Hematopoietic multipotent progenitor cell (in vitro differentiated cells): ENCODE measurements around the gene SLC25A30. TPM values are rescaled to one million over a fixed set of nuclear protein-coding genes. Genes with fewer than 3 reads are reported as not detected.
"Not testable (repeated sequence)": the region's sequence is repeated elsewhere in the genome, so short reads cannot be mapped to it uniquely, and the experiment has no call there.

Source experiments
- DNase-seq, 3 donors: peaks; one replicate each; pipeline ENCODE4 v3.0.0-alpha.2; 2011 to 2015; ENCODE audit warnings: low read depth in 2 of 3, low spot score in 2 of 3
- total RNA-seq: library from RNA; depleted of rRNA; stranded (reverse); fragments of >200 nt; gene quantifications from one replicate; pipeline ENCODE4 v1.2.3, GENCODE V29; 2012

SLC25A30 gene
- total RNA-seq, 1 donor = 26.1 TPM

DNA sequence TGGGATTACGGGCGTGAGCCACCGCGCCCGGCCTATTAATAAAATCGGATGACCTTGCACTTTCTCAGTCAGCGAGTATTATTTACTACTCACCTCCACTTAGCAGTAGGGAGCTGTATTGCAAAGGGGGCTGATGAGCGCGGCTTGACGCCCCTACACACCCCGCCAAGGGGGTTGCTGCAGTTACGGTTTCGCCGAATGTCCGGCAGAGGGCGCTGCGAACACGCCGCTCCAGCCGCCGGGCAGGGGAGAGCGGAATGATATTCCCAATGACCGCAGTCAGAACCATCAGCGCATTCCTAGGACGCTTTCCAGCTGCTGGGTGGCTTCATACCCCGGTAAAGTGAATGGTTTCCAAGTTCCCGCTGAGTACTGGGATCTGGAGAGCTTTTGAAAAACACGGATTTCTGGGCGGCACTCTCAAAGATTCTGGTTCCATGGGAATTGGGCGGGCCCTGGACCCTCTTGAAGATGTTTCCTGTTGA, 47.2 kb downstream of the SLC25A30 start:
- DNase-seq = peak; percentile 24 to 59 (median 54)

DNA sequence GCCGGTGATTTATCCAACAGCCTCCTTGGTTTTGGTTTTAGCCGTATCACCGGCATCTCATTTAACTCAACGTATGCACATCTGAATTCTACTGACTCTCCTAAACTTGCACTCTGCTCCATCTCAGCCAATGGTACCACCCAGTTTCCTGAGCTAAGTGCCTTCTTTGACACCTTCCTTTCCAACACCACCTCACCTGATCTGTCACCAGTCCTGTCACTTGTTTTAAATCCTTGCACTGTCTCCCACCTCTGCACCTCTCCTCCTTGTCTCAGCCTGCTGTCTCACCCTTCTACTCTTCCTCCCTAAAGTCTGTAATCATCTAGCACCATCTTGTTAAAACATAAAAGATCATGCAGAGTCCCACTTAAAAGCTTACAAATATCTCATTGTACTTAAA, 49.1 kb downstream of the SLC25A30 start:
- DNase-seq = no peak

DNA sequence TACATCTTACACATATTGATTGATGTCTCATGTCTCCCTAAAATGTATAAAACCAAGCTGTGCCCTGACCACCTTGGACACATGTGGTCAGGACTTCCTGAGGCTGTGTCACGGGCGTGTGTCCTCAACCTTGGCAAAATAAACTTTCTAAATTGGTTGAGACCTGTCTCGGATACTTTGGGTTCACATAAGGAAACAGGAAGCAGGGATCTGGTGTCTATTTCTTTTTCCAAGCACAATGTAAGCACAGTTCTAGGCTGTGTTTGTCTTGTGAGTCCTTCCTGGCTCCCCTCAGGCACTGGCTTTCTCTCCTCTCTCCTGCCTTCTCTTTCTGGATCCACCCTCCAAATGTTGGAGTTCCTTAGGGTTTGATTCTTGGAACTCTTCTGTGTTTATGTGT, 49.6 kb downstream of the SLC25A30 start:
- DNase-seq = no peak

- no peak for DNase-seq
Observed at GRCh38 chr13:45368005-45368404, 50.2 kb downstream of the SLC25A30 start.

DNA sequence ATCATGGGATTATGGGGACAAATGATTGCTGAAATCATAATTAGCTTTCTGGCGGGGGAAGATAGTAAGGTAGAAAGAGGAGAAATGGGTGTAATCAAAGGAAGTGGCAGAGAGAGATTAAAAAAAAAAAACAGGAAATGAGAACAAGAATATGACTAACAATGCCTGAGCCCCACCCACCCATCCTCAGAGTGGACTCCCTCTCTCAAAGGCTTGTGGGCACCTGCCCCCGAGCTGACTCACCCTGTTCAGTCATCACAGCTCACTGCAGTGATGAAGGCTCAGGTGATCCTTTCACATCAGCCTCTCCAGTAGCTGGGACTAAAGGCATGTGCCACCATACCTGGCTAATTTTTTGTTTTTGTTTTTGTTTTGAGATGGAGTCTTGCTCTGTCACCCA, 50.8 kb downstream of the SLC25A30 start:
- DNase-seq = peak; percentile 63 to 94 (median 93)

- no peak for DNase-seq
Observed at GRCh38 chr13:45365558-45365885, 52.7 kb downstream of the SLC25A30 start.

- DNase-seq = no peak
Observed at GRCh38 chr13:45364876-45365557, 53.2 kb downstream of the SLC25A30 start.

- DNase-seq = peak in 1 of 3 donors; percentile 30
Observed at GRCh38 chr13:45362939-45363338, 55.2 kb downstream of the SLC25A30 start.

GRCh38 chr13:45361596-45362206, 56.5 kb downstream of the SLC25A30 start:
- DNase-seq = no peak

- DNase-seq = peak in 2 of 3 donors; percentile 61 to 95
Observed at GRCh38 chr13:45356966-45357672, 61.1 kb downstream of the SLC25A30 start.

- DNase-seq = no peak
Observed at GRCh38 chr13:45353895-45354294, 64.3 kb downstream of the SLC25A30 start.

DNA sequence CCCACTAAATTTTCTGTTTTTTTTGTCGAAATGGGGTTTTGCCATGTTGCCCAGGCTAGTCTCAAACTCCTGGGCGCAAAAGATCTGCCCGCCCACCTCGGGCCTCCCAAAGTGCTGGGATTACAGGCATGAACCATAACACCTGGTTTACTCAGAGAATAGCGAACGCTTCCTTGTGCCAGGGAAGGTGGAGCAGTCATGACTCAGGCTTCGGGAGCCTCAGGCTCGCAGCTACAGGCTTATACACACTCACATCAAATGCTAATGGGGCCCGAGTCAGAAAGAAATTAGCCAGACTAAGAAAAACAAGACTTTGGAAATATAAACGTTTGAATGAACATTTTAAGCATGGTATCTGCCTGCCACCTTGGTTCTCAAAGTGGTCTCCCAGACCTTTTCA, 66.1 kb downstream of the SLC25A30 start:
- no peak for DNase-seq

- no peak for DNase-seq
Observed at GRCh38 chr13:45350152-45350551, 68.0 kb downstream of the SLC25A30 start.

GRCh38 chr13:45349438-45349837, 68.7 kb downstream of the SLC25A30 start:
- no peak for DNase-seq

DNA sequence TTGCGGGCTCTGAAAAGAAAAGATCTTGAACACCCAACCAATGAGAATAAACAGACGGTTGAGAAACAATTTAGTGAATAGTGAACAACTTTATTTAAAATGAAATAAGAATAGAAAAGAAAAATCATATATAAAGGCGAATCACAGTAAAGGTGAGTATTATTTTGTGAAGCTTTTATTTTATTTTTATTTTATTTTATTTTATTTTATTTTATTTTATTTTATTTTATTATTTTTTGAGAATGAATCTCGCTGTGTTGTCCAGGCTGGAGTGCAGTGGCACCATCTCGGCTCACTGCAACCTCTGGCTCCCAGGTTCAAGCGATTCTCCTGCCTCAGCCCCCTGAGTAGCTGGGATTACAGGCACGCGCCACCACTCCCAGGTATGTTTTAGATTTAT, 74.1 kb downstream of the SLC25A30 start:
- not testable (repeated sequence) for DNase-seq

Other genes with a start within 250 kb of the SLC25A30 start
- not detected for gene KCTD4, start 217.3 kb downstream of the SLC25A30 start, total RNA-seq
- gene TPT1, start 77.2 kb downstream of the SLC25A30 start, total RNA-seq = 1,632 TPM
- 40.7 TPM for gene COG3, start 46.6 kb upstream of the SLC25A30 start, total RNA-seq
- not detected for gene ERICH6B, start 197.4 kb upstream of the SLC25A30 start, total RNA-seq